ENCODE measurements around the gene CMTM3.

GRCh38 chr16:66653581-66654350 is 49.3 kb downstream of the CMTM3 start:
- no peak for TF ChIP-seq CTCF (IDR thresholded peaks at IDR 0.05)
- no peak for TF ChIP-seq POLR2A (IDR thresholded peaks at IDR 0.05)
- TF ChIP-seq EP300 (IDR thresholded peaks at IDR 0.05): no peak

Data from upper lobe of left lung (tissue), 4 donors.